PC-9 (cell line): ENCODE results near the gene SMARCA2.

ENCODE experiments used
- EZH2 ChIP-seq: fragments of 200-600 bp; sonication (generic); IDR thresholded peaks from 2 replicates; pipeline ENCODE4 v1.8.0; 2017; ENCODE audit warnings: antibody characterized with exemption, low read depth
- TF ChIP-seq, protein P1 (sequence below): fragments of 200-600 bp; sonication (generic); conservative IDR thresholded peaks from 2 replicates; pipeline ENCODE4 v1.6.1; 2017; ENCODE audit warnings: mixed run types, antibody characterized with exemption, mild to moderate bottlenecking, moderate library complexity

DNA sequence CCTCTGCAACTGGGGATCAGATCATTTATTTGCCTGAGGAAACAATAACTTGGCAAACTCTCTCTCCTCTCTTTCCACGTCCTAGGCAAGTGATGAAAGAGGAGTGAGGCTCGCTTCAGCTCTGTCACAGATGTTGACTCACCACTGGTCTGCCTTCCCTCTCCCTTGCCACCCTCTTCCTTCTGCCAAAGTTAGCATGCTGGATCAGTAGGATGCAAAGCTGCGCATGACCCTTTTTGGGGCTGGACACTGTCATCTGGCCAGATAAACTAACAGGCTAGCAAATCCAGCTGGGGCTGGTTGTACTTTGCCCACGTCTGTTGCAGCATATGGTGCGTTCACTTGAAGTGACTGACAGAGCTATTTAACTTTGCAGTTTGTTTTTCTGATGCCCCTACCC lies 36.2 kb upstream of the SMARCA2 start:
- TF ChIP-seq, protein P1, sequence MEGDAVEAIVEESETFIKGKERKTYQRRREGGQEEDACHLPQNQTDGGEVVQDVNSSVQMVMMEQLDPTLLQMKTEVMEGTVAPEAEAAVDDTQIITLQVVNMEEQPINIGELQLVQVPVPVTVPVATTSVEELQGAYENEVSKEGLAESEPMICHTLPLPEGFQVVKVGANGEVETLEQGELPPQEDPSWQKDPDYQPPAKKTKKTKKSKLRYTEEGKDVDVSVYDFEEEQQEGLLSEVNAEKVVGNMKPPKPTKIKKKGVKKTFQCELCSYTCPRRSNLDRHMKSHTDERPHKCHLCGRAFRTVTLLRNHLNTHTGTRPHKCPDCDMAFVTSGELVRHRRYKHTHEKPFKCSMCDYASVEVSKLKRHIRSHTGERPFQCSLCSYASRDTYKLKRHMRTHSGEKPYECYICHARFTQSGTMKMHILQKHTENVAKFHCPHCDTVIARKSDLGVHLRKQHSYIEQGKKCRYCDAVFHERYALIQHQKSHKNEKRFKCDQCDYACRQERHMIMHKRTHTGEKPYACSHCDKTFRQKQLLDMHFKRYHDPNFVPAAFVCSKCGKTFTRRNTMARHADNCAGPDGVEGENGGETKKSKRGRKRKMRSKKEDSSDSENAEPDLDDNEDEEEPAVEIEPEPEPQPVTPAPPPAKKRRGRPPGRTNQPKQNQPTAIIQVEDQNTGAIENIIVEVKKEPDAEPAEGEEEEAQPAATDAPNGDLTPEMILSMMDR, result no peak
- TF ChIP-seq EZH2, result no peak
